Hindlimb muscle (tissue), 1 donor: Measurements from ENCODE around the gene GPR148. TPM values are rescaled to one million over a fixed set of nuclear protein-coding genes. Genes with fewer than 3 reads are reported as not detected.

Experiments
- DNase-seq: peaks from one replicate; pipeline ENCODE4 v3.0.0-alpha.2; 2013
- polyA plus RNA-seq: library from polyadenylated mRNA; unstranded; fragments of 120-200 nt; gene quantifications from one replicate; pipeline ENCODE4 v1.2.1, GENCODE V29; 2013; ENCODE audit not compliant: insufficient read length

GPR148 gene
- polyA plus RNA-seq, 1 donor = not detected

- DNase-seq = no peak
Measured at GRCh38 chr2:130769343-130769907, 40.6 kb downstream of the GPR148 start.

DNA sequence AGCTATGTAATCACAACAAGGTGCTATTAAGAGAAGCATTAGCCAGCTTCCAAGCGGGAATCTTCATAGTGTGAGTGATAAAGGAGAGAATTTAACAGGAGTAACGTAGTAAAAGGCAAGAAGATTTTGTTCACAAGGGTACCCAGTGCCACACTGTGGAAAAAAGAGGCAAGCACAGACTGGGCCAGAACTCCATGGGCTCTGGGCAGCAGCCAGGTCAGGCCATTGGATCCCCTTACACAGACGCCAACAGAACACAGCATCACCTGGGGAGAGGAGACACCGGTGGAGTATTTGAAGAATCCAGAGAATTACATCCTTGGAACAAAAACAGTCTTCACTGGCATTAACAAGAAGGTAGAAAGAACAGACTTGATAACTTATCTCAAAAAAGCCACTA is 47.7 kb downstream of the GPR148 start:
- no peak for DNase-seq

GRCh38 chr2:130778781-130779180 is 49.9 kb downstream of the GPR148 start:
- DNase-seq = no peak

Other genes starting within 250 kb of the GPR148 start
- gene POTEI, start 219.7 kb upstream of the GPR148 start, polyA plus RNA-seq = 0.04 TPM
- not detected for gene CFC1B, start 207.8 kb upstream of the GPR148 start, polyA plus RNA-seq
- gene CFC1, start 129.5 kb upstream of the GPR148 start, polyA plus RNA-seq = not detected
- gene POTEJ, start 117.6 kb upstream of the GPR148 start, polyA plus RNA-seq = 0.06 TPM
- gene AMER3, start 26.5 kb downstream of the GPR148 start, polyA plus RNA-seq = not detected
- 7.4 TPM for gene ARHGEF4, start 107.8 kb downstream of the GPR148 start, polyA plus RNA-seq